DND-41 (cell line): ENCODE data around the gene PUM2.

Experiments
- ATAC-seq: fragments of 200-7000 bp; cut with Tn5 transposase; 3 replicates; pipeline ENCODE4 v1.9.1; 2021; ENCODE audit warnings: low read depth; ENCODE audit not compliant: insufficient read depth
- DNase-seq: peaks from one replicate; pipeline ENCODE4 v3.0.0-alpha.2; 2020
- H2AFZ ChIP-seq: 2 replicates; pipeline ENCODE4 v1.6.0; 2012; ENCODE audit warnings: low read depth, low read length
- H3K27ac ChIP-seq: 2 replicates; pipeline ENCODE4 v1.5.1; 2012; ENCODE audit warnings: low read length, inconsistent platforms
- H3K27me3 ChIP-seq: fragments of 200-600 bp; sonication (generic); 2 replicates; pipeline ENCODE4 v1.6.0; 2012; ENCODE audit warnings: low read length, mild to moderate bottlenecking, inconsistent platforms; ENCODE audit not compliant: insufficient read depth, poor library complexity
- H3K36me3 ChIP-seq: 2 replicates; pipeline ENCODE4 v1.5.1; 2012; ENCODE audit warnings: low read length, inconsistent platforms; ENCODE audit not compliant: insufficient read depth
- H3K4me1 ChIP-seq: 2 replicates; pipeline ENCODE4 v1.5.1; 2012; ENCODE audit warnings: mild to moderate bottlenecking, low read length; ENCODE audit not compliant: insufficient read depth
- H3K4me2 ChIP-seq: 2 replicates; pipeline ENCODE4 v1.6.0; 2012; ENCODE audit warnings: mild to moderate bottlenecking, moderate library complexity, low read length, inconsistent platforms; ENCODE audit not compliant: insufficient read depth
- H3K4me3 ChIP-seq, 2 experiments: fragments of 200-600 bp in 1 of 2; shearing (Covaris generic) in 1 of 2; 2 replicates each; pipeline ENCODE4 v1.5.1; 2012 to 2016; ENCODE audit warnings: inconsistent platforms in 2 of 2, low read length in 2 of 2, mild to moderate bottlenecking in 2 of 2, low read depth in 1 of 2, moderate library complexity in 1 of 2
- H3K79me2 ChIP-seq: 2 replicates; pipeline ENCODE4 v1.6.0; 2012; ENCODE audit warnings: low read length, inconsistent platforms; ENCODE audit not compliant: insufficient read depth
- H3K9ac ChIP-seq: 2 replicates; pipeline ENCODE4 v1.6.0; 2012; ENCODE audit warnings: low read depth, mild to moderate bottlenecking, inconsistent platforms, low read length, moderate library complexity
- H3K9me3 ChIP-seq: 2 replicates; pipeline ENCODE4 v1.5.1; 2012; ENCODE audit warnings: low read length, moderate library complexity, mild to moderate bottlenecking, inconsistent platforms; ENCODE audit not compliant: insufficient read depth, severe bottlenecking
- H4K20me1 ChIP-seq: 2 replicates; pipeline ENCODE4 v1.6.0; 2012; ENCODE audit warnings: low read length; ENCODE audit not compliant: insufficient read depth
- EZH2 ChIP-seq: IDR thresholded peaks from 3 replicates; pipeline ENCODE4 v1.6.1; 2012; ENCODE audit warnings: borderline replicate concordance, low read depth, mild to moderate bottlenecking, moderate library complexity, low read length, inconsistent platforms; ENCODE audit not compliant: severe bottlenecking
- TF ChIP-seq, protein P1 (sequence below): IDR thresholded peaks from 2 replicates; pipeline ENCODE4 v1.5.1; 2012; ENCODE audit warnings: borderline replicate concordance, low read length, moderate library complexity, mild to moderate bottlenecking; ENCODE audit not compliant: poor library complexity, severe bottlenecking; ENCODE audit errors: extremely low read depth

PUM2 gene

DNA sequence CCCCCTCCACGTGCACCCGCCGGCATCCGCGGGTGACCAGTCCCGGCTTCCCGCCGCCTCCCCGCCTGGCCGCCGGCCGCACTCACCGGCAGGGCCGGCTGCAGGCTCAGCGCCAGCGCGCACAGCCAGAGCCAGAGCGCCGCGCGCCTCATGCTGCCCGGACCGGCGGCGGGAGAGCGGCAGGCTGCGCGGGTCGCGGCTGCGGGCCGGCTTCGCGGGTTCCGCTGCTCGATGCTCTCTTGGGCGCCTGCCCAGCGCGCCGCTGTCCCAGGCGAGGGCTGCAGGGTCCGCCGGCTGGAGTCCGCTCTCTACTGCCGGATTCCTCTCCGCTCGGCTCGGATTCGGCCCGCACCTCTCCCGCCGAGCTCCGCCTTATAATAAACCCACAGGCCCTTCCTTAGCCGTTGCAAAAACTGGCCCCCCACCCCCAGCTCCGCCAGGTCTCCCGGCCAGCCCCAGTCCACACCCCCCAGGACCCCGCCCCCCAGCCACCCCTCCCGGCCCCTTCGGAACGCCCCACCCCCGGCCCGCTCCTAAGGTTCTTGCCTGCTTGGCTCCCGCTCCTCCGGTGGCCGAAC lies 125.8 kb downstream of the PUM2 start, which contains the start of gene SDC1:
SDC1 (minus strand) TSS at position 415 of the 578 bp plus-strand sequence; CDS start at position 152, 263 bp downstream.
- H3K9me3 ChIP-seq = no peaks in the 10 kb centered on the region
- H3K79me2 ChIP-seq = no peaks in the 10 kb centered on the region
- no peak for ATAC-seq
- no peaks in the 10 kb centered on the region for H3K36me3 ChIP-seq
- H3K27ac ChIP-seq = no peak within 1 kb of the TSS
- no peaks in the 10 kb centered on the region for H4K20me1 ChIP-seq
- no peaks in the 10 kb centered on the region for H3K27me3 ChIP-seq
- no peaks in the 10 kb centered on the region for H3K4me1 ChIP-seq
- no peak within 1 kb of the TSS for H3K4me3 ChIP-seq
- no peak for DNase-seq
- TF ChIP-seq, protein P1, sequence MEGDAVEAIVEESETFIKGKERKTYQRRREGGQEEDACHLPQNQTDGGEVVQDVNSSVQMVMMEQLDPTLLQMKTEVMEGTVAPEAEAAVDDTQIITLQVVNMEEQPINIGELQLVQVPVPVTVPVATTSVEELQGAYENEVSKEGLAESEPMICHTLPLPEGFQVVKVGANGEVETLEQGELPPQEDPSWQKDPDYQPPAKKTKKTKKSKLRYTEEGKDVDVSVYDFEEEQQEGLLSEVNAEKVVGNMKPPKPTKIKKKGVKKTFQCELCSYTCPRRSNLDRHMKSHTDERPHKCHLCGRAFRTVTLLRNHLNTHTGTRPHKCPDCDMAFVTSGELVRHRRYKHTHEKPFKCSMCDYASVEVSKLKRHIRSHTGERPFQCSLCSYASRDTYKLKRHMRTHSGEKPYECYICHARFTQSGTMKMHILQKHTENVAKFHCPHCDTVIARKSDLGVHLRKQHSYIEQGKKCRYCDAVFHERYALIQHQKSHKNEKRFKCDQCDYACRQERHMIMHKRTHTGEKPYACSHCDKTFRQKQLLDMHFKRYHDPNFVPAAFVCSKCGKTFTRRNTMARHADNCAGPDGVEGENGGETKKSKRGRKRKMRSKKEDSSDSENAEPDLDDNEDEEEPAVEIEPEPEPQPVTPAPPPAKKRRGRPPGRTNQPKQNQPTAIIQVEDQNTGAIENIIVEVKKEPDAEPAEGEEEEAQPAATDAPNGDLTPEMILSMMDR = no peak
- no peak for TF ChIP-seq EZH2
- H3K4me2 ChIP-seq = no peak within 1 kb of the TSS
- no peak within 1 kb of the TSS for H3K9ac ChIP-seq
- H2AFZ ChIP-seq = no peak within 1 kb of the TSS

DNA sequence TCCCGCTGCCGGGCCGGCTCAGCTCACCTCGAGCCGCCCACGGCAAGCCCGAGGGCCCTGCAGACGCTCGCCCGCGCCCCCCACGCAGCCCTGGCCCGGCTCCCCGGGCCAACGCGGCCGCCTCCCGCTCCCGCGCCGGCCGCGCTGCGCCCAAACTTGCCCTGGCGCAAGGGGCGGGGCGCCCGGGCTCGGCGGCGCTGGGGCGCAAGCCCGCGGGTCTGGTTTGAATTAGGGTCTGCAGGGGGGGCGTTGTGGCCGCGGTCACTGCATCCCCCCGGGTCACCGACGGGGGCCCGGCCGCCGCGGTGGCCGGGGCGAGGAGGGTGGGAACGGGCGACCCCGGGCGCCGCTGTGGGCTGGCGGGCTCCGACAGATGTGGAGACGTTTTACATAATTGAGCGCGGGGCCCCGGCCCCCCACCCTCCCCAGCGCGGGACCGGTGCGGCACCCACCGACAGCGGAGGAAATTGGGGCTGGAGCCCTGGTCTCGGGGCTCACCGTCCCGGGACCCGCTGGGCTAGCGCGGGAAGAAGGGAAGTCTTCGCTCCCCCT lies 126.4 kb downstream of the PUM2 start:
- no peak for DNase-seq
- H3K27ac ChIP-seq = no peak overlapping the region
- H3K4me1 ChIP-seq = no peaks in the 10 kb centered on the region
- no peak for ATAC-seq
- H3K9me3 ChIP-seq = no peaks in the 10 kb centered on the region
- no peak overlapping the region for H2AFZ ChIP-seq
- no peaks in the 10 kb centered on the region for H3K27me3 ChIP-seq
- no peaks in the 10 kb centered on the region for H3K36me3 ChIP-seq
- no peak overlapping the region for H3K4me2 ChIP-seq
- no peak for TF ChIP-seq EZH2
- TF ChIP-seq, protein P1 = no peak
- no peaks in the 10 kb centered on the region for H3K79me2 ChIP-seq
- H4K20me1 ChIP-seq = no peaks in the 10 kb centered on the region
- no peak overlapping the region for H3K4me3 ChIP-seq
- H3K9ac ChIP-seq = no peak overlapping the region

GRCh38 chr2:20223407-20224163 lies 127.1 kb downstream of the PUM2 start:
- no peaks in the 10 kb centered on the region for H3K4me1 ChIP-seq
- H3K27me3 ChIP-seq = no peaks in the 10 kb centered on the region
- no peak overlapping the region for H3K4me2 ChIP-seq
- no peaks in the 10 kb centered on the region for H3K79me2 ChIP-seq
- H3K9me3 ChIP-seq = no peaks in the 10 kb centered on the region
- H3K27ac ChIP-seq = no peak overlapping the region
- no peaks in the 10 kb centered on the region for H3K36me3 ChIP-seq
- H3K4me3 ChIP-seq = no peak overlapping the region
- no peak for ATAC-seq
- TF ChIP-seq EZH2 = no peak
- TF ChIP-seq, protein P1 = no peak
- no peak for DNase-seq
- H4K20me1 ChIP-seq = no peaks in the 10 kb centered on the region
- H2AFZ ChIP-seq = no peak overlapping the region
- no peak overlapping the region for H3K9ac ChIP-seq
